ENCODE measurements around the gene CFAP57.

DNA sequence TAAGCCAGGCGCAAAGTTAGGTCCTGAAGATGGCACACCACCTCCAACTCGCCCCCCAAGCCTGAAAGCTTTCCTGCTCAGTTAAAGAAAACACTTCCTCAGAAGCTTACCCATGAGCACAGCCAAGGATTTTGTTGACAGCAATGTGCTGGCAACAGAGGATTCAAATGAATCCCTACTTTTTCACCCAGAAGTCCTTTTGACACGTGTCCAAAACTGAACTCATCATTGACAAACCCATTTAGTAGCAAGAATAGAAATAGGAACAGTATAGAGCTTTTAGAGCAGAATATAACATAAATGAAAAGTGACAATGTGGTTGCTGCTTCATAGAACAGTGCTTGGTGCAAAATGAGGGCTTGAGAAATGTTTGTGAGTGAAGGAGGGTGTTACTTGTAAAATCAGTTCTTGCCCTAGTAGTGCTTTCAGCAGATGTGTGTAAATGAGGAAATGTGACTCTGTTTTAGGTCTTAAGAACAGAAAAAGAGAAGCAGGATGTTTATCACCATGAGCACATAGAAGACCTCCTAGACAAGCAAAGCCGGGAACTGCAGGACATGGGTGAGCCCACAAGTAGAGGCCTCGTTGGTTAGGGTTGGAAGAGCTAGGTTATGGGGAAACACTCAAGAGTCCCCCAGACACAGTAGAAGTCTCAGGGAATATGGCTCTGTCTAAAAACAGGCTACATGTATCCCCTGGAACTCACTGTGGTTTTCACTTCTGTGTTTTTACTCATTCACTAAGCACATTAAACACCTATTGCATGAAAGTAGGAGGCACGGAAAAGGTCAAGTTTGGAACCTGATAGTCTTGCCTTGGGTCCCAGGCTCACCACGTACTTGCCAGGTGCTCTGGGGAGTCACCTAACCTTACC, 49.0 kb downstream of the CFAP57 start:
- TF ChIP-seq POLR2AphosphoS5 (IDR thresholded peaks at IDR 0.05; ENCODE audit: low read depth, low read length) (no peak), POLR2A (IDR thresholded peaks at IDR 0.05; ENCODE audit: low read depth, low read length) (no peak), TAF1 (IDR thresholded peaks at IDR 0.05; ENCODE audit: low read depth, low read length) (no peak), POU2F2 (IDR thresholded peaks at IDR 0.05; ENCODE audit: low read depth, low read length) (no peak)

All from GM12891 (cell line).